IMR-90 (cell line): Measurements from ENCODE around the gene LRP11. TPM values are rescaled to one million over a fixed set of nuclear protein-coding genes. Genes with fewer than 3 reads are reported as not detected.

Experiments
- ATAC-seq: fragments of 200-7000 bp; cut with Tn5 transposase; 2 replicates; pipeline ENCODE4 v1.9.1; 2020; ENCODE audit warnings: low read depth, mild to moderate bottlenecking, moderate library complexity
- BruUV-seq: library from RNA; stranded (reverse); fragments of 400-500 nt; replicated peaks from 2 replicates; lab custom pipeline; 2021; lab: Mats Ljungman, UMichigan
- CTCF ChIA-PET: fragments of 300-600 bp; formaldehyde crosslinking; extraction: SDS; loops from one replicate; lab custom pipeline; 2021; ENCODE audit warnings: antibody characterized with exemption; lab: Yijun Ruan, JAX
- POLR2A ChIA-PET: fragments of 300-600 bp; sonication (Branson Sonifier 250); formaldehyde crosslinking; loops from one replicate; lab custom pipeline; 2022; ENCODE audit warnings: antibody characterized with exemption; ENCODE audit not compliant: unreplicated experiment; lab: Charles Lee
- DNase-seq: peaks from one replicate; pipeline ENCODE4 v3.0.0; 2013
- H2AFZ ChIP-seq: replicated peaks from 2 replicates; pipeline ENCODE3; 2013; ENCODE audit warnings: low read length, mild to moderate bottlenecking; ENCODE audit not compliant: poor library complexity
- H2AK5ac ChIP-seq: 2 replicates; pipeline ENCODE4 v1.6.1; 2013; ENCODE audit warnings: low read depth, low read length, inconsistent platforms
- H2AK9ac ChIP-seq: replicated peaks from 2 replicates; pipeline ENCODE3; 2013; ENCODE audit warnings: mild to moderate bottlenecking, low read depth, low read length, moderate library complexity; ENCODE audit not compliant: poor library complexity
- H2BK120ac ChIP-seq: 2 replicates; pipeline ENCODE4 v1.6.1; 2013; ENCODE audit warnings: low read depth, low read length, inconsistent platforms
- H2BK15ac ChIP-seq: 3 replicates; pipeline ENCODE4 v1.6.1; 2013; ENCODE audit warnings: low read depth, low read length, inconsistent platforms
- H2BK20ac ChIP-seq: 2 replicates; pipeline ENCODE4 v1.6.1; 2013; ENCODE audit warnings: low read depth, mild to moderate bottlenecking, inconsistent platforms, low read length, moderate library complexity
- H2BK5ac ChIP-seq: 2 replicates; pipeline ENCODE4 v1.6.1; 2013; ENCODE audit warnings: mild to moderate bottlenecking, low read depth, low read length, inconsistent platforms; ENCODE audit not compliant: poor library complexity, severe bottlenecking
- H3K14ac ChIP-seq: replicated peaks from 2 replicates; pipeline ENCODE4 v1.6.1; 2013; ENCODE audit warnings: low read depth, low read length, inconsistent platforms
- H3K18ac ChIP-seq: 2 replicates; pipeline ENCODE4 v1.6.1; 2013; ENCODE audit warnings: low read depth, low read length, control low read depth
- H3K23ac ChIP-seq: 2 replicates; pipeline ENCODE4 v1.6.1; 2013; ENCODE audit warnings: low read depth, low read length, inconsistent platforms
- H3K27ac ChIP-seq: 2 replicates; pipeline ENCODE4 v1.5.1; 2013; ENCODE audit warnings: mild to moderate bottlenecking, control low read depth, low read length; ENCODE audit not compliant: insufficient read depth
- H3K27me3 ChIP-seq: 2 replicates; pipeline ENCODE4 v1.6.1; 2013; ENCODE audit warnings: low read length; ENCODE audit not compliant: control insufficient read depth, insufficient read depth
- H3K36me3 ChIP-seq: 2 replicates; pipeline ENCODE4 v1.6.1; 2013; ENCODE audit warnings: low read length, mixed read lengths; ENCODE audit not compliant: control insufficient read depth, insufficient read depth
- H3K4ac ChIP-seq: 2 replicates; pipeline ENCODE4 v1.6.1; 2013; ENCODE audit warnings: low read depth, low read length, inconsistent platforms
- H3K4me1 ChIP-seq: 2 replicates; pipeline ENCODE4 v1.6.1; 2013; ENCODE audit warnings: low read length, mixed read lengths; ENCODE audit not compliant: control insufficient read depth, insufficient read depth
- H3K4me2 ChIP-seq: 2 replicates; pipeline ENCODE4 v1.6.1; 2013; ENCODE audit warnings: low read depth, mild to moderate bottlenecking, control low read depth, low read length, moderate library complexity
- H3K4me3 ChIP-seq: 2 replicates; pipeline ENCODE4 v1.5.1; 2013; ENCODE audit warnings: low read depth, mild to moderate bottlenecking, control low read depth, low read length, moderate library complexity; ENCODE audit not compliant: insufficient read depth
- H3K56ac ChIP-seq: 2 replicates; pipeline ENCODE4 v1.6.1; 2013; ENCODE audit warnings: low read length, inconsistent platforms; ENCODE audit not compliant: insufficient read depth; ENCODE audit errors: extremely low read depth
- H3K79me1 ChIP-seq, 2 experiments: 2 replicates each; pipeline ENCODE4 v1.6.1; 2013; ENCODE audit warnings: low read length in 2 of 2, inconsistent platforms in 1 of 2, low read depth in 1 of 2
- H3K9ac ChIP-seq: 2 replicates; pipeline ENCODE4 v1.6.1; 2013; ENCODE audit warnings: low read depth, low read length, control low read depth
- H3K9me1 ChIP-seq: 2 replicates; pipeline ENCODE4 v1.6.1; 2013; ENCODE audit warnings: low read length, inconsistent platforms; ENCODE audit not compliant: insufficient read depth
- H3K9me3 ChIP-seq: 2 replicates; pipeline ENCODE4 v1.6.1; 2013; ENCODE audit warnings: low read length; ENCODE audit not compliant: control insufficient read depth, insufficient read depth
- H4K20me1 ChIP-seq: 2 replicates; pipeline ENCODE4 v1.6.1; 2013; ENCODE audit warnings: low read length, inconsistent platforms; ENCODE audit not compliant: insufficient read depth
- H4K5ac ChIP-seq: 2 replicates; pipeline ENCODE4 v1.6.1; 2013; ENCODE audit warnings: mild to moderate bottlenecking, low read depth, low read length, control low read depth
- H4K8ac ChIP-seq, 2 experiments: 2 replicates each; pipeline ENCODE4 v1.6.1; 2013; ENCODE audit warnings: low read depth in 2 of 2, low read length in 2 of 2, control low read depth in 1 of 2, inconsistent platforms in 1 of 2
- H4K91ac ChIP-seq: 2 replicates; pipeline ENCODE4 v1.6.1; 2013; ENCODE audit warnings: low read depth, low read length, inconsistent platforms; ENCODE audit not compliant: insufficient read depth
- BHLHE40 ChIP-seq: fragments of 150-350 bp; IDR thresholded peaks from 2 replicates; pipeline ENCODE4 v1.6.1; 2016; ENCODE audit warnings: mild to moderate bottlenecking, low read depth, low read length
- CEBPB ChIP-seq: IDR thresholded peaks from 2 replicates; pipeline ENCODE4 v1.6.1; 2012; ENCODE audit warnings: low read depth, low read length, improper control_type of control experiment
- CTCF ChIP-seq: conservative IDR thresholded peaks from 2 replicates; pipeline ENCODE4 v1.5.1; 2012; ENCODE audit warnings: mild to moderate bottlenecking, low read depth, low read length, improper control_type of control experiment
- ELK1 ChIP-seq: fragments of 150-350 bp; IDR thresholded peaks from 2 replicates; pipeline ENCODE4 v1.6.1; 2016; ENCODE audit warnings: low read depth, mild to moderate bottlenecking, low read length, moderate library complexity, borderline replicate concordance
- MAFK ChIP-seq: IDR thresholded peaks from 2 replicates; pipeline ENCODE4 v1.6.1; 2012; ENCODE audit warnings: low read depth, low read length, improper control_type of control experiment
- MAZ ChIP-seq: IDR thresholded peaks from 2 replicates; pipeline ENCODE4 v1.6.1; 2012; ENCODE audit warnings: low read depth, mild to moderate bottlenecking, low read length, improper control_type of control experiment, moderate library complexity, borderline replicate concordance
- NFE2L2 ChIP-seq: fragments of 150-350 bp; IDR thresholded peaks from 2 replicates; pipeline ENCODE4 v1.6.1; 2016; ENCODE audit warnings: low read depth, mild to moderate bottlenecking, low read length
- POLR2A ChIP-seq: IDR thresholded peaks from 2 replicates; pipeline ENCODE4 v1.6.1; 2012; ENCODE audit warnings: mild to moderate bottlenecking, low read depth, low read length
- RCOR1 ChIP-seq: IDR thresholded peaks from 2 replicates; pipeline ENCODE4 v1.6.1; 2012; ENCODE audit warnings: mild to moderate bottlenecking, low read length, improper control_type of control experiment; ENCODE audit not compliant: insufficient replicate concordance
- RFX5 ChIP-seq: IDR thresholded peaks from 2 replicates; pipeline ENCODE4 v1.8.0; 2012; ENCODE audit warnings: low read depth, mild to moderate bottlenecking, low read length, moderate library complexity
- SMC3 ChIP-seq: fragments of 150-350 bp; IDR thresholded peaks from 2 replicates; pipeline ENCODE4 v1.6.1; 2016; ENCODE audit warnings: low read depth, mild to moderate bottlenecking, antibody characterized with exemption, low read length, moderate library complexity
- USF2 ChIP-seq: fragments of 150-350 bp; IDR thresholded peaks from 2 replicates; pipeline ENCODE4 v1.6.1; 2017; ENCODE audit warnings: mild to moderate bottlenecking, antibody characterized with exemption, low read length, low read depth
- WGBS, 2 experiments: methylation state at CpG; one replicate each; pipeline versions ENCODE4 v1.1.5 to v1.1.7; 2013; ENCODE audit warnings: missing lambda C conversion rate in 2 of 2; ENCODE audit not compliant: insufficient read length in 1 of 2; ENCODE audit errors: extremely low coverage in 2 of 2; 5-methylcytosine and 5-hydroxymethylcytosine counted together
- dilution Hi-C: fragments of 300-500 bp; cut with HindIII; formaldehyde crosslinking; loops from one replicate; pipeline ENCODE4 v1.14.3; 2018; ENCODE audit warnings: low sequenced_read_pairs; ENCODE audit not compliant: unreplicated experiment
- in situ Hi-C: fragments of 300-500 bp; cut with MboI; formaldehyde crosslinking; loops from 3 replicates; pipeline ENCODE4 v1.14.3; 2019; ENCODE audit warnings: low sequenced_read_pairs, inconsistent platforms, mixed read lengths
- intact Hi-C: fragments of 100-400 bp; cut with micrococcal nuclease; formaldehyde crosslinking; loops from 2 replicates; pipeline ENCODE4 v1.10.0; 2022
- polyA plus RNA-seq, 3 experiments: library from polyadenylated mRNA; depleted of rRNA; stranded (reverse); fragments of >200 nt; gene quantifications; 2 replicates each; pipeline ENCODE4 v1.2.3, GENCODE V29; 2012; ENCODE audit warnings: low replicate concordance in 1 of 3
- total RNA-seq: library from RNA; depleted of rRNA; stranded (reverse); fragments of >200 nt; gene quantifications from 2 replicates; pipeline ENCODE4 v1.2.3, GENCODE V29; 2012

LRP11 gene
- total and polyA plus RNA-seq, 2 of the 4 experiments (the other 2 are of a cell fraction) = 48.8 to 63.8 TPM

GRCh38 chr6:149769676-149770075 lies 94.5 kb downstream of the LRP11 start:
- no peak overlapping the region; a peak in 1 of 4 replicates for H4K8ac ChIP-seq
- ATAC-seq (no peak), DNase-seq (no peak)
- ChIA-PET POLR2A (no interaction called here), CTCF (no interaction called here)
- peaks cover 16% of the 10 kb centered on the region for H3K36me3 ChIP-seq
- no peak overlapping the region for H4K91ac ChIP-seq
- H4K5ac ChIP-seq = no peak overlapping the region
- H3K4ac ChIP-seq = no peak overlapping the region
- no TSS peak for BruUV-seq
- no peak overlapping the region for H2BK15ac ChIP-seq
- no peak overlapping the region for H3K18ac ChIP-seq
- H3K27me3 ChIP-seq = no peaks in the 10 kb centered on the region
- H3K79me1 ChIP-seq = peaks cover 15 to 24% of the 10 kb centered on the region in 2 experiments
- no peak overlapping the region for H2AK9ac ChIP-seq
- WGBS, 2 experiments = 60% methylated on average over 1 of the region's 2 CpGs; no CpG with 5 or more reads in 1 of the 2 experiments
- no peak overlapping the region for H3K4me2 ChIP-seq
- no peaks in the 10 kb centered on the region for H3K4me1 ChIP-seq
- H4K20me1 ChIP-seq = no peaks in the 10 kb centered on the region
- H3K56ac ChIP-seq = no peak overlapping the region
- no peak overlapping the region for H2BK20ac ChIP-seq
- H2AK5ac ChIP-seq = no peak overlapping the region
- no peaks in the 10 kb centered on the region; the same call in 1 of the 2 replicates for H3K9me1 ChIP-seq
- intact Hi-C loops = no loop called here
- no peak overlapping the region for H3K9ac ChIP-seq
- H3K4me3 ChIP-seq = no peak overlapping the region
- H3K14ac ChIP-seq = no peak overlapping the region
- in situ Hi-C loops = no loop called here
- no peak for TF ChIP-seq ELK1
- TF ChIP-seq RCOR1 = no peak
- TF ChIP-seq CTCF = no peak
- TF ChIP-seq USF2 = no peak
- no peak for TF ChIP-seq SMC3
- no peak for TF ChIP-seq BHLHE40
- TF ChIP-seq CEBPB = no peak
- TF ChIP-seq RFX5 = no peak
- no peak for TF ChIP-seq MAFK
- TF ChIP-seq POLR2A = no peak
- no peak for TF ChIP-seq NFE2L2
- no peak for TF ChIP-seq MAZ
- dilution Hi-C loops = no loop called here
- no peak overlapping the region for H2AFZ ChIP-seq
- 0 out of 2 replicates have a peak, but pooled peaks cover 3% of the 10 kb centered on the region for H3K9me3 ChIP-seq
- no peak overlapping the region for H2BK120ac ChIP-seq
- H2BK5ac ChIP-seq = no peak overlapping the region
- no peak overlapping the region for H3K23ac ChIP-seq
- no peak overlapping the region for H3K27ac ChIP-seq
